SH-SY5Y (cell line): ENCODE measurements around the gene GOLGA3.

ENCODE experiments used
- GATA2 ChIP-seq: IDR thresholded peaks from 2 replicates; pipeline ENCODE4 v1.6.1; 2011; ENCODE audit warnings: mild to moderate bottlenecking, low read depth, low read length
- GATA3 ChIP-seq: IDR thresholded peaks from 2 replicates; pipeline ENCODE4 v1.6.1; 2011; ENCODE audit warnings: low read depth, mild to moderate bottlenecking, low read length, moderate library complexity

- TF ChIP-seq GATA3 (no peak), GATA2 (no peak)
Measured at GRCh38 chr12:132786192-132786591, 42.5 kb downstream of the GOLGA3 start.
